HG03521 (cell line): Measurements from ENCODE around the gene SBF2.
"Not testable (repeated sequence)": the region's sequence is repeated elsewhere in the genome, so short reads cannot be mapped to it uniquely, and the experiment has no call there.

Source experiments
- ATAC-seq: cut with Tn5 transposase; IDR thresholded peaks from one replicate; pipeline ENCODE4 v1.9.1; 2021; ENCODE audit warnings: mild to moderate bottlenecking, moderate library complexity; ENCODE audit not compliant: unreplicated experiment

Gene SBF2

DNA sequence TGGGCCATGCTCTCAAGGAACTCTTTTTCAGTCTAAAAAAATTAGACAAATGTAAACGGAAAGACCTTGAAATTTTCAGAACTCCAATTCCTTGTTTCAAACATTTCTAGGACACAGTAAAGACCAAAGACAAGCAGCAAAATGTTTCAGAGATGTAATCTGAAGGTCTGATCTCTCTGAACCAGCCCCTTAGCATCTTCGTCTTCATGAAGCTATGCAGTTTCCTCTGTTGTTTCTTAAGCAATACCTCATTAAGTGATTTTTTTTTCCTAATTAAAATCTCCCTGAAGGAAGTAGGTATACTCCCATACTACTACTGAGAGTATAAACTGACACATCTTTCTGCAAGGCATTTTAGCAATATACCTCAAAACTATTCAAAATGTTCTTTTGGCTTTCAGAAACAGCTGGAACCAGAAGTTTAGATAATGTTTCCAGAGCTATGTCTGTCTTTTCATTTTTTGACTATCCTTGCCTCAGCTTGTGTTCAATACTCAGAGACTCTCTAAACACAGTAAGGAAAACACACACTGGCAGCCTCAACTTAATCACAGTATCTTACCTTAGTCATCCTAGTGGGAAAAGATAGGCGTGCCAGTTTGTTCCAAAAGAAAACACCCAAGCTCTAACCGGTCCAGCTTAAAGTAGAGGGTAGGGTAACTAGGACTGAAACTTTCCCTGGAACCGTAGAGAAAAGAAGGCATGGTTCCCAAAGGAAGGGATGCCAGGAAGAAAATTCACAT lies 25.1 kb downstream of the SBF2 start:
- no peak for ATAC-seq

DNA sequence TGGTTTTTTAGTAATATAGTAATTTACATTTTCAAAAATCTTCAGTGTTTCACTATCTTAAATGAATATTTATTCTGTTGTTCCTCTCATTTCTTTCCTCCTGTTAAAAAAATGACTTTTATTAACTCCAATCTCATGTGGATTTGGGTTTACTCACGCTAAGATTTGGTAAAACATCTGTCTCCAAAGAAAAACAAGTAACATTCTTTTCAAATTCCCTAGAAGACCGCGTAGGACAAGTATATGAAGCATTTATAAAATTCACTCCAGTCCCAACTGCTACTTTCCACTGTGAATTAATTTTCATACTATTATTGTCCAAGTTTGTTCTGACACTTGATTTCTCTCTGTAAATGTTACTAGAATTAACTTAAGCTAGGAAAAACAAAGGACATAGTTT lies 26.2 kb downstream of the SBF2 start:
- no peak for ATAC-seq

DNA sequence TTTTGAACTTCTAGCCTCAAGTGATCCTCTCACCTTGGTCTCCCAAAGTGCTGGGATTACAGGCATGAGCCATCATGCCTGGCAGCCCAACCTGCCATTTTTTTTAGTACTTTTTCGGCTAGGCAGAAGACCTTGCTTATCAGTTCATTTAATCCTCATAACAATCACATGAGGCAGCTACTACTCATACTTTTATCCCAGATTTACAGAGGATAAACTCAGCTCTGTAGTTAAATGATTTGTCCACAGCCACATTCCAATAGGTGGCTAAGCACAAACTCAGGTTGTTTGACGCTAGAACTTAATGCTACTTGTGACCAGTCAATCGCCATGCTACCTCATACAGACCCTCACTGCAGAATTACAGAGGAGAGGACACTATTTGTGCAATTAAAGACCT lies 28.1 kb downstream of the SBF2 start:
- no peak for ATAC-seq

DNA sequence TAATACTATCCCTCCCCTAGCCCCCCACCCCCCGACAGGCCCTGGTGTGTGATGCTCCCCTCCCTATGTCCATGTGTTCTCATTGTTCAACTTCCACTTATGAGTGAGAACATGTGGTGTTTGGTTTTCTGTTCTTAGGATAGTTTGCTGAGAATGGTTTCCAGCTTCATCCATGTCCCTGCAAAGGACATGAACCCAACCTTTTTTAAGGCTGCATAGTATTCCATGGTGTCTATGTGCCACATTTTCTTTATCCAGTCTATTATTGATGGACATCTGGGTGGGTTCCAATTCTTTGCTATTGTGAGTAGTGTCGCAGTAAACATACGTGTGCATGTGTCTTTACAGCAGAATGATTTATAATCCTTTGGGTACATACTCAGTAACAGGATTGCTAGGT lies 29.3 kb downstream of the SBF2 start:
- ATAC-seq, result not testable (repeated sequence)

DNA sequence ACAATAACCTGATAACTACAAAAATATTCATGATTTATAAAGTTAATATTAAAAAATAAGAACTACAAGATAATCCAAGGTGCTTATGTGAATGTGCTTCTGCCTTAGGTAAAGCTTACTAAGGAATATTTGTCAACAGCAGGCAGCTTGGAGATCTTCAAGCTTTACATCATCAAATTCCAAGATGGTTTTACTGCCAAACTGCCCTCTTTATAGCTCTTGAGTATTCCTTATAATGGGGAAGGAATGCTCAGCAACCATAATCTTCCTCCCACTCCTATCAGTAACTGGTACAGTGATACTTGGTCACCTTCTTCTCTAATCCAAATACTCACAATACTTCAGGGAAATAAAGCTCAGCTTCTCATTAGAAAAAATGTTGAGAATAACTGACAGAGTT lies 30.1 kb downstream of the SBF2 start:
- no peak for ATAC-seq

DNA sequence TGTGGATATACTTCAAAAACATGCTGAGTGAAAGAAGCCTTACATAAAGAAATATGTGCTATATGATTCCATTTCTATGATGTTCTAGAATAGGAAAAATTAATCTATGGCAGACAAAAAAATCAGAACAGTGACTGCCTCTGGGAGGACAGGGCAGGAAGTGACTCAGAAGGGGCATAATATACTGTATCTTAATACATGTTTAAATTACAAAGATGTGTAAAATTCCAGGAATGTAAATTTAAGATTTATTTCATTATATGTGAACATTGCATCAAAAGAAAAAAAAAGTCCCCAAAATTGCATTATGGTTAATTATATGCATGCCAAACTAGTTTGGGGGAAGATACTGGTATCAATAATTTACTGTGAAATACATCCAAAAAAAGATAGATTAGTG lies 32.2 kb downstream of the SBF2 start:
- ATAC-seq, result no peak

DNA sequence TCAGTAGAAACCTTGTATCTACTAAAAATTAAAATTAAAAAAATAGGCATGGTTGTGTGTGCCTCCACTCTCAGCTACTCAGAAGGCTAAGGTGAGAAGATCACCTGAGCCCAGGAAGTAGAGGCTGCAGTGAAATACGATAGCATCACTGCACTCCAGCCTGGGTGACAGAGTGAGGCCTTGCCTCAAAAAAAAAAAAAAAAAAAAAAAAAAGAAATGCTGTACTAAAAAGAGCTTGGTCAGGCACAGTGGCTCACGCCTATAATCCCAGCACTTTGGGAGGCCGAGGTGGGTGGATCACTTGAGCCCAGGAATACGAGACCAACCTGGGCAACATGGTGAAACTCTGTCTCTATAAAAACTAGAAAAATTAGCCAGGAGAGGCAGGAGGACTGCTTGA lies 36.5 kb downstream of the SBF2 start:
- ATAC-seq, result no peak

DNA sequence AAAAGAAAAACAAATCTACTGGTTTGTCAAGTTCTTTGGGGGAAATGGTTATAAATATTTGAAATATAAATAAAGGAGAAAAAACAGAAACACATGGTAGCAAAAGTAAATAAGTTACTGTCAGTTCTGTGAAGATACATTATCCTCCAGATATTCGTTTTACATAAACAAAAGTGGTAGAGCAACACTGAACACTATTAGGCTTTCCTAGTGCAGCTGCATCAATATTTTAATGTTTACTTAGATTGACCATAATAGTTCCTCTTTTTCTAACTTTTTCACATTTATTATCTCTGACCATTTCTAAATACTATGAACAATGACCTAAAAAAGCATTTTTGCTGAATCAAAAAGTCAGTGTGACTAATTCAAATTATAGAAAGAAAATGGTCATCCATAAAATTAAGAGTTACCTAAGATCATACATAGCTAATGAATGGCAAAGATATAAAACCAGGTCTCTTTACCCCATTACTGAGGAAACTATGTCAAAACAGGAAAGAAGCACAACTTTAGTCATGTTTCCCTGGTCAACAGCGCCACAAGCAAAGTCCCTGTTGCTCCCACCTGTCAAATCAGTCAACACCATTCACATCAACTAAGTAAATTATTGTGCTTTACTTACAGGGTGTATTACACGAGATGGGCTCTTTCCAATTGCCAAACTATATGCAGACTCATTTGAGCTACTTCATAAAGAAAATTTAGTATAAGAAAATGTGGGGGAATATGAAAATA lies 38.5 kb downstream of the SBF2 start:
- no peak for ATAC-seq

DNA sequence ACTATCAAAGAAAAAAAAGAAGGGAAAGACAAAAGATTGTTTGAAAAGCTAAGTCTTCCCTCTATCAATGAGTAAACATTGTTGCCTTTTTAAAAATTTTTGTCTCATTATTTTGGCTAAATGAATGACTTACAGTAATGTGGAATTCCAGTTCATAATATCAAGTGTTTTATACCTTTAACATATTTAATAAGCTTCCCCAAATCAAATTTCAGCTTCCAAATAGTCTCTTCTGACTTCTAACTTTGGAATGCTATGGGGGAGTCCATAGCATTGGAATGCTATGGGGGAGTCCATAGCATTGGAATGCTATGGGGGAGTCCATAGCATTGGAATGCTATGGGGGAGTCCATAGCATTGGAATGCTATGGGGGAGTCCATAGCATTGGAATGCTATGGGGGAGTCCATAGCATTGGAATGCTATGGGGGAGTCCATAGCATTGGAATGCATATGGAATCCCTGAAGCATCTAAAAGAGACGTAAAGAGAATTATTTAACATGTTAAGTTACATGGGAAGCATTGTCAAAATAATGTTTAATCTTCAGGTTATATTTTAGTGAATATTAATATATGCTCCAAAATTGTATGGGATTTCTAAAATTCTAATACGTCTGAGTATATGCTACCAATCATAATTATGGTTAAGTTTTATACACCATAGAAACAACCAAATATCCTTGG lies 44.4 kb downstream of the SBF2 start:
- not testable (repeated sequence) for ATAC-seq

DNA sequence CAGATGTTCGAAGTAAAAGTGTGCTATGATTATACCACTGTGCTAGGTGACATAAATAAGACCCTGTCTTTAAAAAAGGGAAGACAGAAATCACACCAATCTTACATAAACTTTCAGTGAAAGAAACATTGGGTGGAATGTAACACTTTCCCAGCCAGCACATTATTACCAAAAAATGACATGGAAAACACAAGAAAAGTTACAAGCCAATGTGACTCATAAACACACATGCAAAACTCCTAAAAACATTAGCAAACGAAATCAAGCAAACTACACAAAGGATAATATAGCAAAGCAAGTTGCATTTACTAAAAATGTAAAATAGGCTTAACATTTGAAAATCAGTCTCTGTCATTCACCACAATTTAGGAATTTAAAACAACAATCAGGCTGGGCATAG lies 47.0 kb downstream of the SBF2 start:
- no peak for ATAC-seq

DNA sequence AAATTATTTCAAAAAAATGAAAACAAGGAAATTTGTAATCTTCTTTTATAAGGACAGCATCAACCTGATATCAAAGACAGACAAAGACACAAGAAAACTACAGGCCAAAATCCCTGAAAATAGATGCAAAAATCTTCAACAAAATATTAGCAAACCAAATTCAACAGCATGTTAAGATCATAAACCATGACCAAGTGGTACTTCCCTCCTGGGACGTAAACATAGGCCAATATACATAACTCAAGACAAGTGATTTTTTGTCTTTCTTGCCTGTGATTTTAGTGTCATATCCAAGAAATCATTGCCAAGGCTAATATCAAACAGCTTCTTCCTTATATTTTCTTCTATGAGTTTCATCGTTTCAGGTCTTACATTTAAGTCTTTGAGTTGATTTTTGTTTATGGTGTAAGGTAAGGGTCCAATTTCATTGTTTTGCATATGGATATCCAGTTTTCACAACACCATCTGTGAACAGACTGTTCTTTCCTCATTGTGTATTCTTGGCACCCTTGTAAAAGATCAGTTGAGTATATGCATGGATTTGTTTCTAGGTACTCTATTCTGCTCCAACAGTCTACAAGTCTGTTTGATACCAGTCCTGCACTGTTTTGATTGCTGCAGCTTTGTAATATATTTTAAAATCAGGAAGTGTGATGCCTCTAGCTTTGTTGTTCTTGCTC lies 50.0 kb downstream of the SBF2 start:
- no peak for ATAC-seq

DNA sequence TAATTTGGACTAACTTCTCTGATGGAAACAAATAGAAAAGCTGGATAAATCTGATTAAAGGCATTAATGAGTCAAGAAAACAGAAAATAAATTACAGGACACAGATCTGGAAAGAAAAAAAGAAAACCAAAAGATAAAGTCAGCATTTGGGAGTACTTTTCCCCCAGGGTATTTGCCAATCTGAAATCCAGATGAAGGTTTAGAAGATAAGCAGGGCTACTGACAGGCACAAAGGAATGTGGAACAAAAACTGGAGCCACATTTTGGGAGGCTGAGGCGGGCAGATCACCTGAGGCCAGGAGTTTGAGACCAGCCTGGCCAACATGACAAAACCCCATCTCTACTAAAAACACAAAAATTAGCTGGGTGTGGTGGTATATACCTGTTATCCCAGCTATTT lies 57.2 kb downstream of the SBF2 start:
- ATAC-seq, result no peak

DNA sequence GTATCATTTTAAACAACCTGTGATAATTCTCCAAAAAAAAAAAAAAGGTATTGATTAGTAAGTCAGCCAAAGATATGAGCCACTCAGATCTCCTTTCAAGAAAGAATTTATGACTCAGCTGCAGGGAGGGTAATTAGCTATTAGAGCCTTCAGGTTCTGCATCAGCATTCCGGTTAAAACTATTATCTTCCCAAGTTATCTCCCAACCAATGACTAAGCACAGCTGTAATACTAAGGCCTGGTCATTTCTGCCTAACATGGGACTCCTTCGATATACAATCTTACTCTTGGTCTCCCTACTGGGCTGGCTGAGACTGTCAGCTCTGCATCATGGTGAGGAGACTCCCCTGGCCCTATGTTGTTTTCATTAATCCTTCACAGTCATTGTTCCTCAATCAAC lies 60.4 kb downstream of the SBF2 start:
- no peak for ATAC-seq

DNA sequence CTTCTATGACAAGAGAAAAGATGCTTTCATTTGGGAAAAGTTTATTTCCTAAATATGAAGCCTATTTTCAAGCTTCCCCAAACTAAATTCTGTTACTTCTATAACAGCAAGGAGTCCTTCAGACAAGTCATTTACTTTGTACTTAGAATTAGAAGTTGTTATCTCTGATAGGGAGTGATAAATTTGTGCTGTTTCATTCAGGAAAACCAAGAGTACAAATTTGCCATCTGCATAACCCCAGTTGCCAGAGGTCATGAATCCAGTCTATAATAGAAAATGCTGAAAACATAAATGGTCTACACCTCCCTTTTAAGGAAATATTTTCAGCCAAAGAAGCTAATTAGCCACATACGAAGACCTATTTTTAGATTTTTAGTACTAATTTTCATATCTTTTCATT lies 61.3 kb downstream of the SBF2 start:
- ATAC-seq, result no peak

DNA sequence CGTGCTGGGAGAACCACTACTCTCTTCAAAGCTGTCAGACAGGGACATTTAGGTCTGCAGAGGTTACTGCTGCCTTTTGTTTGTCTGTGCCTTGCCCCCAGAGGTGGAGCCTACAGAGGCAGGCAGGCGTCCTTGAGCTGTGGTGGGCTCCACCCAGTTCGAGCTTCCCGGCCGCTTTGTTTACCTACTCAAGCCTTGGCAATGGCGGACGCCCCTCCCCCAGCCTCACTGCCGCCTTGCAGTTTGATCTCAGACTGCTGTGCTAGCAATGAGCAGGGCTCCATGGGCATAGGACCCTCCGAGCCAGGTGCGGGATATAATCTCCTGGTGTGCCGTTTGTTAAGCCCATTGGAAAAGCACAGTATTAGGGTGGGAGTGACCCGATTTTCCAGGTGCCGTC lies 62.2 kb downstream of the SBF2 start:
- ATAC-seq, result not testable (repeated sequence)

DNA sequence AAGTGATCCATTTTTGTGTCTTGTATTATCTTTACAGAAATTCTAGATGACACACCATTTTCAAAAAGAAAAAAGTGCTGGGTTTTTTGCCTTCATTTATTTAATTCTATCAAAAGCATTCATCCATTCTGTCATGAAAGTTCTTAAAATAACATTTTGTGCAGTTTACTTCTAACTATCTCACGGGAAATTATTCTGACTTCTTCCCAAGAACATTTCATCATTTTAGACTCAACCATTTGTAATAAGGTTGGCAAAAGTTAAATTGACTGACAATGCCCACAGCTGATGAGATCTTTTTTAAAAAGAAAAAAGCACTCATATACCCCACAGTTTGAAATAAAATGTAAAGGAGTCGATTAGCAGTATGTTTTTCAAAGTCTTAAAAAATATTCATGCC lies 68.5 kb downstream of the SBF2 start:
- no peak for ATAC-seq

DNA sequence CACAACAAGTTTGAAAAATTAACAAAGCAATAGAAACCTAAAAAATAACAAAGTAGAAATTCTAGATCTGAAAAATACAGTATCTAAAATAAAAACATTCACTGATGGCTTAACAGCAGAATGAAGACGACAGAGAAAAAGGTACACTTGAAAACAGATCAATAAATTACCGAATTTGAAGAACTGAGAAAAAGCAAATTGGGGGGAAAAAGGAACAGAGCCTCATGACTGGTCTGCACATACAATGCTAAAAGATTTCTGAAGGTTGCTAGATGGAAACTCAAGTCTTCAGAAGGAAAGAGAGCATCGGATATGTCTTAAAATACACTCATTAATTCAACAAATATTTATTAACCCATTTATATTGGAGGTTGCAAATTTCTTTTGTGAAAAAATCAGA lies 71.6 kb downstream of the SBF2 start:
- no peak for ATAC-seq

DNA sequence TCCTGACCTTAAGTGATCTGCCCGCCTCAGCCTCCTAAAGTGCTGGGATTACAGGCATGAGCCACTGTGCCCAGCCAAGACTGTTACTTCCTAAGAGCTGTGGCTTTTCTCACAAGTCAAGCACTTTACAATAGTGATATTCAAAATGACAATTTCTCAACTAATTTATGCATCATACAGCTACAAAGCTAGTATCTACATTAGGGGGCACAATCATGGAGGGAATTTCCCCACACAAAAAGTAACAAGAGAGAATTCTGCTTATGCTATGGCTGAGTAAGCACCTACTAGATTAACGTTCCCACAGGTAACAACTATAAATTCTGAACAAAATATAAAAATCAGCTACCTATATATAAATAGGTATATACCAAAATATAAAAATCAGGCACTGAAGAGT lies 72.7 kb downstream of the SBF2 start:
- ATAC-seq, result no peak

DNA sequence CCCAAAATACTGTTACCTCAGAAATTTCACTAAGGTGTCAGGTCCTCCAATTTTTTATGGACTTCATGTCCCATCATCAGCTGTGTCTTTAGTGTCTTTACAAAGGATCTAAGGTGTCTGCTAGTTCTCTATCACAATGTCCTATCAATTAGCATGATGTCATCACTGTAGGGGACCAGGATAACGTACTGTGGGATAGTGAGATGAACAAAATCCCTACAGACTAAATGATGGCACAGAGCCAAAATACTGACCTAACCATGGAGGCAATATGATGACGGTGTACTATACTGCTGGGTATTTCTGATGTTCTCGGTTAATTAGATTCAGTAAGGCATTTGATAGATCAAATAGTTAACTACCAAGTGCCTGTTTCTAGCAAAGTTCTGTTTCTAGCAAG lies 82.5 kb downstream of the SBF2 start:
- no peak for ATAC-seq

DNA sequence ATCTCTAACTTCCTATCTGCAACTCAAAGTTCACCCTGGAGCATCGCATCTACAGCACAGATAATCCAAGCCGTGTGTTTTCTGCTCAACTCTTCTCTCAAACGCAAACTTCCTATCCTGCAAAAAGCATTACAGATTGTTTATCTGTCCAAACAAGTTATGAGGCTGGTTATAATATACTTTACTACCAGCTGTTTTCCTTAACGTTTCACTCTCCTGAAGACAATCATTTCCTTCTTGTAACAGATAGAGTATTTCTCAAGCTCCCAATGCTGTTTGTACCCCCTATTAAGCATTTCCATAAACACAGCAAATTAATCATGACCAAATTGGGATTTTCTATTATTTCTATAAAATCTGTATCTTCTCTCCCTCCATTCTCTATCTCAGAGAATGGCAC lies 84.7 kb downstream of the SBF2 start:
- ATAC-seq, result no peak

DNA sequence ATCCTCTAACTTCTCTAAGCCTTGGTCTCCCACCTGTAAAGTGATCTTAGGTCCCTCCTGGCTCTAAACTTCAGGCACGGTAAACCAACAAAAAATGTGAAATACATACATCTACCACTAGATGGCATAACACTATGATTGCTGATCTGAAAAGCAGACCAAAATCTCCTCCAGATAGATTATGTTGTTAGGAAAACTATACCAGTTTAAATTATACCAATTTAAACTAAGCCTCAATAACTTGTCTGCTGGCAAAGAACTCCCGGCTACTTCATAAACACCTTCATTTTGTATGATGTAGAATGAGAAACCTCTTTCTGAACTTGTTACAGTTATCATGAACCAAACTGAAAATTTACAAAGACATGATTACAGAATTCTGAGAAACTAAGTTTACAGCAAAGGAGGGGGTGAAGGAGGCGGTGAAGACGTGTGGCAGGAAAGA lies 85.9 kb downstream of the SBF2 start:
- no peak for ATAC-seq
